AG09319 (cell line): Measurements from ENCODE around the gene G3BP2.
"Not testable (repeated sequence)": the region's sequence is repeated elsewhere in the genome, so short reads cannot be mapped to it uniquely, and the experiment has no call there.

Experiments used
- DNase-seq: peaks from one replicate; pipeline ENCODE4 v3.0.0-alpha.2; 2010; ENCODE audit warnings: low read depth; ENCODE audit errors: extremely low read depth
- CTCF ChIP-seq: IDR thresholded peaks from 2 replicates; pipeline ENCODE4 v1.5.1; 2011; ENCODE audit warnings: low read depth, mild to moderate bottlenecking, inconsistent platforms, low read length, moderate library complexity

Gene G3BP2

DNA sequence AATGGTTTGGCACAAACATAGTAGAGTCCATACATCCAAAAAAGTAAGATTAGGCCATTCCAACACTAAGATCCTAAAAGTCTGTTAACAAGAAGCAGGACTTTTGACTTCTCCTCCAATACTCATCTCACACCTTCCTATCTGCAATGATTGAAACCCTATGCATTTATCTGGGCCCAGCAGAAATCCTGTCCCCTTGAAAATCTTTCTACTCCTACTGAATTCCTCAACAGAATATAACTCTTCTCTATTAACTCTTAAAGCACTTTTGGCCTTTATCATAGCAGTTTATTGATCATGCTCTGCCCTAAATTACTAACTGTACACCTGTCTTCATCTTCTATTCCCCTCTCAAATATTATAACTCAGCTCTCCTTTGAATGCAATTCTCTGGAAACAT, 4.6 kb downstream of the G3BP2 start:
- TF ChIP-seq CTCF = no peak
- no peak for DNase-seq

DNA sequence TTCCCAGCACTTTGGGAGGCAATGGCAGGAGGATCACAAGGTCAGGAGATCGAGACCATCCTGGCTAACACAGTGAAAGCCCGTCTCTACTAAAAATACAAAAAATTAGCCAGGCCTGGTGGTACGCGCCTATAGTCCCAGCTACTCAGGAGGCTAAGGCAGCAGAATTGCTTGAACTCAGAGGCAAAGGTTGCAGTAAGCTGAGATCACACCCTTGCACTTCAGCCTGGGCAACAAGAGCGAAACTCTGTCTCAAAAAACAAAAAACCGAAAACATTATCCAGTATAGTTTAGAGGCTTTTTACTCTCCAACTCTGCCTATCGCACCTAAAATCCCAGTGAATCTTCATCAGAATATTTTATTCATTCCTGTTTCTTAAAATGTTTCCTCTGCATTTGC, 5.6 kb downstream of the G3BP2 start:
- not testable (repeated sequence) for DNase-seq

- no peak for DNase-seq
Observed at GRCh38 chr4:75666299-75666698, 6.9 kb downstream of the G3BP2 start.

DNA sequence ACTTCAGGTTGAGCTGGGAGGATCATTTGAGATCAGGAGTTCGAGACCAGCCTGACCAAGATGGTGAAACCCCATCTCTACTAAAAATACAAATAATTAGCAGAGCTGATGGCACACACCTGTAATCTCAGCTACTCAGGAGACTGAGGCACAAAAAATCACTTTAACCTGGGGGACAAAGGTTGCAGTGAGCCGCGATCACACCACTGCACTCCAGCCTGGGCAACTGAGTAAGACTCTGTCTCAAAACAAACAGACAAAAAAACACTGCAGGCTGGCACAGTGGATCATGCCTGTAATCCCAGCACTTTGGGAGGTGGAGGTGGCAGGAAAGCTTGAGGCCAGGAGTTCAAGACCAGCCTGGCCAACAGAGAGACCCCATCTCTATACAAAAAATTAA, 8.6 kb downstream of the G3BP2 start:
- not testable (repeated sequence) for DNase-seq

More at GRCh38 chr4:75666299-75666698, 6.9 kb downstream of the G3BP2 start:
- TF ChIP-seq CTCF = no peak

DNA sequence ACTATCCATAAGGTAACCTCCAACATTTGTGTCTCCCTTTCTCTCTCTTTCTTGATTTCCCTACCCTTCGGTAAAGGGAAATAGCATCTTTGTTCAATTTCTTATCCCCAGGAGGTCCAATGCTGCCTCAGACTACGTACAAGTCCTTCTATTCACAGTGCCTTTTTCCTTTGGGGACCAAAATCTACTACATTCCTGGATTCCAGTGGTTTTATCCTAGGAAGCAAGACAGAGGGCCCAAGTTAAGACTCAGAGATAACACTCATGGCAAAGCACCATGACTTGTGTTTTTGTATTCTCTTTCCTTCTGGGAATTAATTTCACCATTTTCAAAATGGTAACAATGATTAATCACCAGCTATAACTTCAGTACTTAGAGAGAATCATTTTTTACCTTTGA, 10.6 kb downstream of the G3BP2 start:
- TF ChIP-seq CTCF = no peak
- no peak for DNase-seq

GRCh38 chr4:75660491-75660890, 12.7 kb downstream of the G3BP2 start:
- DNase-seq = no peak
- no peak for TF ChIP-seq CTCF

- no peak for TF ChIP-seq CTCF
- no peak for DNase-seq
Observed at GRCh38 chr4:75659512-75660031, 13.6 kb downstream of the G3BP2 start.

DNA sequence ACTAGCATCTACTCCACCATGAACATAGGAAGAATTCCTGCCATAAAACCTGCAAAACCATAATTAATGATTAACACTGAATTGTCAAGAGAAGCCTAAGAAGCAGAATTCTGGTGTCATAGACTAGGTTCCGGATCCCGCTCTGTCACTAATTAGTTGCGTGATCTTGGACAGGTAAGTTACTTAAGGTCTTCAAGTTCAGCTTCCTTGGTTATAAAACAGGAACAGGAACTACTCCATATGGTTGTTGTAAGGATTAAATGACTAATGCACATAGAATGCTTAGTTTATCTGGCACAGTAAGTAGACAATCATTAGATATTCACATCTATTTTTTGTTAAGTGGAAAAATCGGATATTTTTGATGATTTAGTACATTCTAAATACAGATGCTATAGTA, 14.3 kb downstream of the G3BP2 start:
- no peak for TF ChIP-seq CTCF
- DNase-seq = no peak
